Left lung (tissue), 10 donors: ENCODE results near the gene CTXND1. TPM values are rescaled to one million over a fixed set of nuclear protein-coding genes. Genes with fewer than 3 reads are reported as not detected.

Experiments
- ATAC-seq: fragments of 200-7000 bp; cut with Tn5 transposase; one replicate; pipeline ENCODE4 v1.9.1; 2020; ENCODE audit warnings: moderate library complexity
- DNase-seq, 4 donors: peaks; one replicate each; pipeline ENCODE4 v3.0.0-alpha.2; 2013 to 2020
- H3K27ac ChIP-seq, 2 donors: fragments of 200-600 bp; sonication (generic) in 1 of 2; one replicate each; pipeline versions ENCODE4 v1.5.0 to v1.8.0; 2020 to 2021
- H3K27me3 ChIP-seq, 2 donors: fragments of 200-600 bp; sonication (generic) in 1 of 2; one replicate each; pipeline versions ENCODE4 v1.5.0 to v1.8.0; 2020 to 2021
- H3K36me3 ChIP-seq, 2 donors: fragments of 200-600 bp; sonication (generic) in 1 of 2; one replicate each; pipeline versions ENCODE4 v1.5.0 to v1.8.0; 2020 to 2021
- H3K4me1 ChIP-seq, 2 donors: fragments of 200-600 bp; one replicate each; pipeline ENCODE4 v1.8.0; 2021
- H3K4me3 ChIP-seq, 2 donors: fragments of 200-600 bp; sonication (generic) in 1 of 2; one replicate each; pipeline versions ENCODE4 v1.5.0 to v1.8.0; 2020 to 2021; ENCODE audit warnings: mild to moderate bottlenecking in 1 of 2
- H3K9me3 ChIP-seq, 2 donors: fragments of 200-600 bp; sonication (generic) in 1 of 2; one replicate each; pipeline versions ENCODE4 v1.5.0 to v1.8.0; 2020 to 2021
- intact Hi-C, 2 donors: fragments of 100-400 bp; cut with DNase I; formaldehyde crosslinking; loops; one replicate each; pipeline versions ENCODE4 v1.11.2 to v1.14.2; 2022
- polyA plus RNA-seq, 6 donors: library from polyadenylated mRNA; unstranded; fragments of 120-200 nt; gene quantifications; one replicate each; pipeline ENCODE4 v1.2.1, GENCODE V29; 2013; ENCODE audit not compliant: insufficient read length in 6 of 6
- total RNA-seq, 2 donors: library from RNA; stranded (reverse); fragmentation: NEBNext Ultra II Directional; extraction: Animal tissue kit (Norgen Biotek cat#: 25700); gene quantifications; one replicate each; pipeline ENCODE4 v1.2.1, GENCODE V29; 2021
- TF ChIP-seq, protein P1 (sequence below), 2 donors: fragments of 200-600 bp; sonication (generic) in 1 of 2; IDR thresholded peaks; one replicate each; pipeline versions ENCODE4 v1.5.0 to v1.8.0; 2021; ENCODE audit warnings: antibody characterized with exemption in 2 of 2
- donor health status: DM: no; HTN: yes; CAD: no.
- donor health status: DM: no; HTN: no; CAD: no.

The CTXND1 gene
- total and polyA plus RNA-seq, 8 donors, result 0.47 to 32.9 (median 23.1) TPM

- Histone ChIP-seq H3K4me1 (no peaks in the 10 kb centered on the region), H3K9me3 (no peaks in the 10 kb centered on the region), H3K27me3 (no peaks in the 10 kb centered on the region), H3K4me3 (no peak overlapping the region), H3K36me3 (peaks cover 0 to 70% of the 10 kb centered on the region in 2 donors), H3K27ac (no peak overlapping the region)
- no peak for ATAC-seq
- DNase-seq, result no peak
- intact Hi-C loops, result no loop called here
- TF ChIP-seq, protein P1, sequence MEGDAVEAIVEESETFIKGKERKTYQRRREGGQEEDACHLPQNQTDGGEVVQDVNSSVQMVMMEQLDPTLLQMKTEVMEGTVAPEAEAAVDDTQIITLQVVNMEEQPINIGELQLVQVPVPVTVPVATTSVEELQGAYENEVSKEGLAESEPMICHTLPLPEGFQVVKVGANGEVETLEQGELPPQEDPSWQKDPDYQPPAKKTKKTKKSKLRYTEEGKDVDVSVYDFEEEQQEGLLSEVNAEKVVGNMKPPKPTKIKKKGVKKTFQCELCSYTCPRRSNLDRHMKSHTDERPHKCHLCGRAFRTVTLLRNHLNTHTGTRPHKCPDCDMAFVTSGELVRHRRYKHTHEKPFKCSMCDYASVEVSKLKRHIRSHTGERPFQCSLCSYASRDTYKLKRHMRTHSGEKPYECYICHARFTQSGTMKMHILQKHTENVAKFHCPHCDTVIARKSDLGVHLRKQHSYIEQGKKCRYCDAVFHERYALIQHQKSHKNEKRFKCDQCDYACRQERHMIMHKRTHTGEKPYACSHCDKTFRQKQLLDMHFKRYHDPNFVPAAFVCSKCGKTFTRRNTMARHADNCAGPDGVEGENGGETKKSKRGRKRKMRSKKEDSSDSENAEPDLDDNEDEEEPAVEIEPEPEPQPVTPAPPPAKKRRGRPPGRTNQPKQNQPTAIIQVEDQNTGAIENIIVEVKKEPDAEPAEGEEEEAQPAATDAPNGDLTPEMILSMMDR (IDR thresholded peaks at IDR 0.05), result no peak
These were observed 65.9 kb downstream of the CTXND1 start for GRCh38 chr15:80186066-80186465.

GRCh38 chr15:80185152-80185551 is 66.9 kb downstream of the CTXND1 start:
- no peaks in the 10 kb centered on the region for H3K27me3 ChIP-seq
- H3K27ac ChIP-seq, result no peak overlapping the region
- H3K4me3 ChIP-seq, result no peak overlapping the region
- ATAC-seq (no peak), DNase-seq (no peak)
- intact Hi-C loops, result no loop called here
- TF ChIP-seq, protein P1 (IDR thresholded peaks at IDR 0.05), result no peak
- H3K36me3 ChIP-seq, result peaks cover 0 to 79% of the 10 kb centered on the region in 2 donors
- no peaks in the 10 kb centered on the region for H3K4me1 ChIP-seq
- no peaks in the 10 kb centered on the region for H3K9me3 ChIP-seq

DNA sequence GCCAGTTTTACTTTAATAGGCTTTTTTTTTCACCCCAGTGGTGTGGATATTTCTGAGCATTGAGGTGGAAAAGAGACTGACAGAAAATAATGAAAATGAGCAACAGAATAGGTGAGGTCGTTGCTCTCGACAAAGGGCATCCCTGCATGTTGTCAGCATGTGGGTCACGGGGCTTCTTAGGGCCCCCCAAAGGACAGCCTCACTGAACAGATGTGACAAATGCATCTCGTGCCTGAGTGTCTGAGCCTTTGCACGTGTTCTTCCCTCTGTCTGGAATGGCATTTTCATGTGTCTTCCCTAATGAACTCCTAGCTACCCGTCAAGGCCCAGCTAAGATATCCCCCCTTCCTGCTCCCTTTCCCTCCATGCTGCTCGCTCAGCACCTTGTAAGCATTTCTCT is 67.5 kb downstream of the CTXND1 start:
- H3K4me3 ChIP-seq, result no peak overlapping the region
- H3K9me3 ChIP-seq, result no peaks in the 10 kb centered on the region
- ATAC-seq (no peak), DNase-seq (no peak)
- H3K27ac ChIP-seq, result no peak overlapping the region
- H3K4me1 ChIP-seq, result no peaks in the 10 kb centered on the region
- intact Hi-C loops, result no loop called here
- peaks cover 0 to 85% of the 10 kb centered on the region in 2 donors for H3K36me3 ChIP-seq
- H3K27me3 ChIP-seq, result no peaks in the 10 kb centered on the region
- TF ChIP-seq, protein P1 (IDR thresholded peaks at IDR 0.05), result no peak

GRCh38 chr15:80183886-80184285 is 68.1 kb downstream of the CTXND1 start:
- intact Hi-C loops, result no loop called here
- no peaks in the 10 kb centered on the region for H3K27me3 ChIP-seq
- H3K36me3 ChIP-seq, result peaks cover 0 to 90% of the 10 kb centered on the region in 2 donors
- TF ChIP-seq, protein P1 (IDR thresholded peaks at IDR 0.05), result no peak
- no peak overlapping the region for H3K27ac ChIP-seq
- no peaks in the 10 kb centered on the region for H3K4me1 ChIP-seq
- H3K4me3 ChIP-seq, result no peak overlapping the region
- no peaks in the 10 kb centered on the region for H3K9me3 ChIP-seq
- DNase-seq (no peak), ATAC-seq (no peak)

- DNase-seq, result no peak
- TF ChIP-seq, protein P1 (IDR thresholded peaks at IDR 0.05), result no peak
- no peak for ATAC-seq
- Histone ChIP-seq H3K4me3 (no peak overlapping the region), H3K27me3 (no peaks in the 10 kb centered on the region), H3K9me3 (no peaks in the 10 kb centered on the region), H3K36me3 (peaks cover 0 to 86% of the 10 kb centered on the region in 2 donors), H3K4me1 (no peaks in the 10 kb centered on the region), H3K27ac (no peak overlapping the region)
- intact Hi-C loops, result no loop called here
These were observed 68.7 kb downstream of the CTXND1 start for GRCh38 chr15:80183306-80183705.
